GM23248 (cell line): Measurements from ENCODE around the gene CYTL1. TPM values are rescaled to one million over a fixed set of nuclear protein-coding genes. Genes with fewer than 3 reads are reported as not detected.

ENCODE experiments used
- DNase-seq: peaks from one replicate; pipeline ENCODE4 v3.0.0-alpha.2; 2015
- H2AFZ ChIP-seq: fragments of 200-600 bp; sonication (generic); 2 replicates; pipeline ENCODE4 v1.6.1; 2016; ENCODE audit warnings: antibody characterized with exemption
- H3F3A ChIP-seq: fragments of 200-600 bp; sonication (generic); 2 replicates; pipeline ENCODE4 v1.6.1; 2016; ENCODE audit warnings: mild to moderate bottlenecking, antibody characterized with exemption, mixed run types; ENCODE audit not compliant: insufficient read depth
- H3K27ac ChIP-seq: fragments of 200-600 bp; sonication (generic); 2 replicates; pipeline ENCODE4 v1.5.1; 2016; ENCODE audit warnings: mild to moderate bottlenecking
- H3K27me3 ChIP-seq: fragments of 200-600 bp; sonication (generic); replicated peaks from 2 replicates; pipeline ENCODE4 v1.6.1; 2016; ENCODE audit warnings: mild to moderate bottlenecking; ENCODE audit not compliant: insufficient read depth
- H3K36me3 ChIP-seq: fragments of 200-600 bp; sonication (generic); 2 replicates; pipeline ENCODE4 v1.6.1; 2016; ENCODE audit warnings: low read depth, mild to moderate bottlenecking
- H3K4me1 ChIP-seq: fragments of 200-600 bp; sonication (generic); 2 replicates; pipeline ENCODE4 v1.6.1; 2016; ENCODE audit warnings: mild to moderate bottlenecking; ENCODE audit not compliant: insufficient read depth
- H3K4me2 ChIP-seq: fragments of 200-600 bp; sonication (generic); one replicate; pipeline ENCODE4 v1.6.1; 2016; ENCODE audit warnings: mild to moderate bottlenecking; ENCODE audit not compliant: unreplicated experiment
- H3K4me3 ChIP-seq: fragments of 200-600 bp; sonication (generic); 2 replicates; pipeline ENCODE4 v1.5.1; 2016; ENCODE audit warnings: mild to moderate bottlenecking
- H3K79me2 ChIP-seq: fragments of 200-600 bp; sonication (generic); 2 replicates; pipeline ENCODE4 v1.6.1; 2016; ENCODE audit warnings: mild to moderate bottlenecking; ENCODE audit not compliant: insufficient read depth
- H3K9ac ChIP-seq: fragments of 200-600 bp; sonication (generic); 2 replicates; pipeline ENCODE4 v1.6.1; 2016; ENCODE audit warnings: mild to moderate bottlenecking
- H3K9me2 ChIP-seq: fragments of 200-600 bp; sonication (generic); 2 replicates; pipeline ENCODE4 v1.6.1; 2016; ENCODE audit warnings: mixed run types, mild to moderate bottlenecking, moderate library complexity; ENCODE audit not compliant: insufficient read depth
- H3K9me3 ChIP-seq: fragments of 200-600 bp; sonication (generic); one replicate; pipeline ENCODE4 v1.6.1; 2017; ENCODE audit warnings: low read depth
- H4K20me1 ChIP-seq: fragments of 200-600 bp; sonication (generic); 2 replicates; pipeline ENCODE4 v1.6.0; 2016; ENCODE audit not compliant: insufficient read depth
- EZH2 ChIP-seq: fragments of 200-600 bp; sonication (generic); IDR thresholded peaks from 2 replicates; pipeline ENCODE4 v1.6.1; 2018; ENCODE audit warnings: antibody characterized with exemption, mild to moderate bottlenecking; ENCODE audit not compliant: insufficient read depth, poor library complexity, severe bottlenecking
- EZH2phosphoT487 ChIP-seq: fragments of 200-600 bp; sonication (generic); IDR thresholded peaks from 2 replicates; pipeline ENCODE4 v1.6.1; 2018; ENCODE audit warnings: antibody characterized with exemption, moderate library complexity, mild to moderate bottlenecking, low read depth; ENCODE audit not compliant: insufficient read depth
- WGBS, 2 experiments: methylation state at CpG; one replicate each; pipeline ENCODE4 v1.1.6; 2015 to 2017; ENCODE audit warnings: low lambda C conversion rate in 2 of 2, low coverage in 1 of 2; ENCODE audit errors: missing lambda C conversion rate in 2 of 2; 5-methylcytosine and 5-hydroxymethylcytosine counted together
- in situ Hi-C: fragments of 300-500 bp; cut with MboI; formaldehyde crosslinking; loops from 2 replicates; pipeline ENCODE4 v1.15.0; 2020
- polyA plus RNA-seq: library from polyadenylated mRNA; unstranded; fragments of >200 nt; fragmentation: Nextera tagmentation; extraction: Ambion mirVana; gene quantifications from 2 replicates; pipeline ENCODE4 v1.2.1, GENCODE V29; 2016
- total RNA-seq: library from RNA; depleted of rRNA; stranded (reverse); fragments of >200 nt; shearing (Covaris generic); gene quantifications from 2 replicates; pipeline ENCODE4 v1.2.3, GENCODE V29; 2014

Gene CYTL1
- total and polyA plus RNA-seq, 2 experiments from 2014 or later, result 1.1 TPM; not detected in 1

DNA sequence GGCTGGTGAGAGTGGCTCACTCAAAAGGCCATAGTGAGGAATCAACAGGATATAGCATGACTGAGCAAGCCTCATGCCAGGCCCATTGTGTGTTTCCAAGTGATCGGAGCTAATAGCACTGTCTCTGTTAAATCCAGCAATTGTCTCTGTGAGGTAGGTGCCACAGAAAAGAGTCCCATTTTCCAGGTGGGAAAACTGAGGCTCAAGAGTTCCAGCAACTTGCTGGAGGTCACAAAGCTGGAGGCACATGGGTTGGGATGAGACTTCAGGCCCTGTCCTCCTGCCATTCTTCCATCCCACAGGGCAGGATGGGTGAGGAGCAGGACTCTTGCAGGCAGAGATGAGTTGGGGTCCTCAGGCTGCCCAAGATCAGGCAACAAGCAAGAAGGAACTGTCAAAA, 1.1 kb upstream of the CYTL1 start:
- no peaks in the 10 kb centered on the region for H4K20me1 ChIP-seq
- H3K4me3 ChIP-seq, result no peak overlapping the region
- H3K36me3 ChIP-seq, result no peaks in the 10 kb centered on the region
- no peak overlapping the region for H3K4me2 ChIP-seq
- TF ChIP-seq EZH2, result no peak
- TF ChIP-seq EZH2phosphoT487, result no peak
- no peak for DNase-seq
- H3K9me2 ChIP-seq, result no peaks in the 10 kb centered on the region
- H3K27ac ChIP-seq, result no peak overlapping the region
- no peaks in the 10 kb centered on the region for H3K4me1 ChIP-seq
- no peaks in the 10 kb centered on the region for H3F3A ChIP-seq
- WGBS, 2 experiments, result 55 to 57% methylated on average over 1 of the region's 1 CpG
- no peak overlapping the region for H2AFZ ChIP-seq
- no peak overlapping the region for H3K9ac ChIP-seq
- peaks cover 37% of the 10 kb centered on the region for H3K27me3 ChIP-seq
- H3K9me3 ChIP-seq, result no peaks in the 10 kb centered on the region
- in situ Hi-C loops, result no loop called here
- no peaks in the 10 kb centered on the region for H3K79me2 ChIP-seq

DNA sequence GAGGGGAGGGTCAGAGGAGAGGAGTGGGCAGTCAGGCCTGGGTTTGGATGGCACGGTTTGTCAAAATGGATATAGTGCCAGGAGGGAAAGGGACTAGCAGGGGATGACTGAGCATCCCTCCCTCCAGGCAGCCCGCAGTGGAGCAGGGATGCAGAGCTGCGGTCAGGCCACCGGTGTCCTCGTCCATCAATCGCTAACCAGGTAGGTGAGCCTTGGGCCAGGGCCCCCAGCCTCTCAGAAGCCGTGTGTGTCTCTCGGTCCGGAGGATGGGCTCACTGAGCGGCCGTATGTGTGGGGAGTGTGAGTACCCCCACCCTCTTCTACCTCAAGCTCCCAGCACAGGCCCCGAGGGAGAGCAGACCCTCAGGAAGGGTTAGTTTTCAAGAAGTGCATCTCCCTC, 538 bp upstream of the CYTL1 start:
- Histone ChIP-seq H3K9me2 (no peaks in the 10 kb centered on the region), H3K9ac (no peak overlapping the region), H3K36me3 (no peaks in the 10 kb centered on the region), H2AFZ (no peak overlapping the region), H3K9me3 (no peaks in the 10 kb centered on the region), H3K27ac (no peak overlapping the region), H3K4me2 (no peak overlapping the region), H3F3A (no peaks in the 10 kb centered on the region), H3K79me2 (no peaks in the 10 kb centered on the region), H4K20me1 (no peaks in the 10 kb centered on the region), H3K4me1 (no peaks in the 10 kb centered on the region), H3K4me3 (no peak overlapping the region), H3K27me3 (peaks cover 38% of the 10 kb centered on the region)
- WGBS, 2 experiments, result 90 to 93% methylated on average over 12 of the region's 12 CpGs
- DNase-seq, result no peak
- in situ Hi-C loops, result no loop called here
- TF ChIP-seq EZH2, result no peak
- TF ChIP-seq EZH2phosphoT487, result no peak

DNA sequence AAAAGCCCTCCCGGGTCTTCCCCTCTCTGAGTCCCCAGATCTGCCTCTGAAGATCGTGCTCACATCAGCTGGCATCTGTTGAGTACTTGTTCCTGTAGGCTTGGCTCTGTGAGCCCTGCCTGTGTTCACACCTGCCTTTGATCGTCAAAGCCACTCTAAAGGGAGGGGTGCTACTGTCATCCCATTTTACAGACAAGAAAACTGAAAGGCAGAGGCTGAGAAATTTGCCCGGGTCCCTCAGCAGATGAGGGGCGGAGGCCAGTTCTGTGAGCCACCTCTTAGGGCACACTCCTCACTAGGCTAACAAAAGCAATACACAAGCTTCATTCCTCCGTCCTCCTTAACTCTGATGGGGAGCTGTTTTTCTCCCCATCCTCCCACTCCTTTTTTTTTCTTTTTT, 655 bp downstream of the CYTL1 start:
- Histone ChIP-seq H3K4me1 (no peaks in the 10 kb centered on the region), H3K9ac (no peak overlapping the region), H3K36me3 (no peaks in the 10 kb centered on the region), H3K27me3 (peaks cover 43% of the 10 kb centered on the region), H3K4me2 (no peak overlapping the region), H3K79me2 (no peaks in the 10 kb centered on the region), H3K4me3 (no peak overlapping the region), H3K27ac (no peak overlapping the region), H4K20me1 (no peaks in the 10 kb centered on the region), H2AFZ (no peak overlapping the region), H3F3A (no peaks in the 10 kb centered on the region), H3K9me2 (no peaks in the 10 kb centered on the region), H3K9me3 (no peaks in the 10 kb centered on the region)
- TF ChIP-seq EZH2phosphoT487, result no peak
- no peak for TF ChIP-seq EZH2
- 43 to 44% methylated on average over 6 of the region's 6 CpGs for WGBS, 2 experiments
- no peak for DNase-seq
- in situ Hi-C loops, result no loop called here

DNA sequence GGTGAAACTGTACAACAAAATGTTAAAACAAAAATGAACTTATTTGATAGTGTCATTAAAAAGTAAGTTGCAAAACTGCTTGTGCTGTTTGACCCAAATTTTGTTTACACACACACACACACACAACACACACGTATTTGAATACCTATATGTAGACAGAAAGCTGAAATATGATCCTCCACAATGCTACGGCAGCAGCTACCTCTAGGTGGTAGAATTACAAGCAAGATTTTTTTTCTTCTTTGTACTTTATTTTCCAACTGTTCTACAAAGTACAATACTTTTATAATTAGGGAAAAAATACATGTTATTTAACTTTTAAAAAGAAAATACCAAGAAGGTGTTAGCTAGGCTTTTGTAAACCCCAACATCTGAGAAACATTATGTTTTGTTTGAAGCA, 1.2 kb downstream of the CYTL1 start:
- H3K79me2 ChIP-seq, result no peaks in the 10 kb centered on the region
- no peak for DNase-seq
- in situ Hi-C loops, result no loop called here
- H3K4me2 ChIP-seq, result no peak overlapping the region
- TF ChIP-seq EZH2phosphoT487 (no peak), EZH2 (no peak)
- no peak overlapping the region for H3K9ac ChIP-seq
- H3K36me3 ChIP-seq, result no peaks in the 10 kb centered on the region
- H2AFZ ChIP-seq, result no peak overlapping the region
- H3K9me3 ChIP-seq, result no peaks in the 10 kb centered on the region
- H3K4me3 ChIP-seq, result no peak overlapping the region
- no peak overlapping the region for H3K27ac ChIP-seq
- no peaks in the 10 kb centered on the region for H3K4me1 ChIP-seq
- no peaks in the 10 kb centered on the region for H3K9me2 ChIP-seq
- peaks cover 45% of the 10 kb centered on the region for H3K27me3 ChIP-seq
- H4K20me1 ChIP-seq, result no peaks in the 10 kb centered on the region
- no peaks in the 10 kb centered on the region for H3F3A ChIP-seq
- 15 to 21% methylated on average over 2 of the region's 2 CpGs for WGBS, 2 experiments
